Measurements from ENCODE around the gene ZWILCH.
"Not testable (repeated sequence)": the region's sequence is repeated elsewhere in the genome, so short reads cannot be mapped to it uniquely, and the experiment has no call there.

Gene ZWILCH

GRCh38 chr15:66586155-66586976, 81.2 kb downstream of the ZWILCH start:
- Histone ChIP-seq H3K9ac (ENCODE audit: low read length) (no peak overlapping the region), H3K27me3 (ENCODE audit: control insufficient read depth, insufficient read depth, low read length) (no peaks in the 10 kb centered on the region), H3K9me3 (ENCODE audit: control insufficient read depth, insufficient read depth, low read depth, low read length) (no peaks in the 10 kb centered on the region), H3K4me1 (ENCODE audit: control insufficient read depth, insufficient read depth, low read length) (peaks cover 19% of the 10 kb centered on the region), H3K27ac (ENCODE audit: low read depth, low read length) (no peak overlapping the region), H3K4me3 (ENCODE audit: low read depth, low read length) (no peak overlapping the region), H3K36me3 (ENCODE audit: control insufficient read depth, insufficient read depth, low read length) (no peaks in the 10 kb centered on the region)

- no peaks in the 10 kb centered on the region for H3K9me3 ChIP-seq (ENCODE audit: control insufficient read depth, insufficient read depth, low read depth, low read length)
- H3K27ac ChIP-seq (ENCODE audit: low read depth, low read length): no peak overlapping the region
- no peak overlapping the region for H3K9ac ChIP-seq (ENCODE audit: low read length)
- H3K27me3 ChIP-seq (ENCODE audit: control insufficient read depth, insufficient read depth, low read length): no peaks in the 10 kb centered on the region
- no peak overlapping the region for H3K4me3 ChIP-seq (ENCODE audit: low read depth, low read length)
- no peaks in the 10 kb centered on the region for H3K36me3 ChIP-seq (ENCODE audit: control insufficient read depth, insufficient read depth, low read length)
- peaks cover 19% of the 10 kb centered on the region for H3K4me1 ChIP-seq (ENCODE audit: control insufficient read depth, insufficient read depth, low read length)
Measured at GRCh38 chr15:66587020-66587419, 81.9 kb downstream of the ZWILCH start.

- Histone ChIP-seq H3K27ac (ENCODE audit: low read depth, low read length) (no peak overlapping the region), H3K4me3 (ENCODE audit: low read depth, low read length) (no peak overlapping the region), H3K9ac (ENCODE audit: low read length) (no peak overlapping the region), H3K36me3 (ENCODE audit: control insufficient read depth, insufficient read depth, low read length) (no peaks in the 10 kb centered on the region), H3K9me3 (ENCODE audit: control insufficient read depth, insufficient read depth, low read depth, low read length) (no peaks in the 10 kb centered on the region), H3K4me1 (ENCODE audit: control insufficient read depth, insufficient read depth, low read length) (peaks cover 21% of the 10 kb centered on the region), H3K27me3 (ENCODE audit: control insufficient read depth, insufficient read depth, low read length) (no peaks in the 10 kb centered on the region)
Measured at GRCh38 chr15:66587749-66588148, 82.6 kb downstream of the ZWILCH start.

DNA sequence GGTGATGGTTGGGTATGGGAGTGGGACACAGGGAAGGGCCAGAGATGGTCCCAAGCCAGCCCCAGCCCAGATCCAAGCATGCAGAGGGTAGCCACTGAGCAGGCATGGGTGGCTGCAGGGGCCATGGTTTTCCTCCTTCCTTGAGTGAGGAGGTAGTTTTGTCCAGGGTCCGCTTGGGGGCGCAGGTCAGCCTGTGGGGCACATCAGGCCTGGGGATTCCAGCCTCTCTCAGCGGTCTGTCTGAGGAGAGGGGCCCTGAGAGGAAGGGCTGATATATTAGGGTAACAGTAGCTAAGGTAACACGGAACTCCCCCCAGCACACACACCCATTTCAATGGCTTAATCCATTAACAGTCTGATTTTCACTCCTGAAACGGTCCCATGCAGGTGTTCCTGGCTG, 83.4 kb downstream of the ZWILCH start:
- Histone ChIP-seq H3K27ac (ENCODE audit: low read depth, low read length) (no peak overlapping the region), H3K9me3 (ENCODE audit: control insufficient read depth, insufficient read depth, low read depth, low read length) (no peaks in the 10 kb centered on the region), H3K9ac (ENCODE audit: low read length) (no peak overlapping the region), H3K4me3 (ENCODE audit: low read depth, low read length) (peak overlapping the region; percentile 29), H3K4me1 (ENCODE audit: control insufficient read depth, insufficient read depth, low read length) (peaks cover 29% of the 10 kb centered on the region), H3K36me3 (ENCODE audit: control insufficient read depth, insufficient read depth, low read length) (no peaks in the 10 kb centered on the region), H3K27me3 (ENCODE audit: control insufficient read depth, insufficient read depth, low read length) (no peaks in the 10 kb centered on the region)

DNA sequence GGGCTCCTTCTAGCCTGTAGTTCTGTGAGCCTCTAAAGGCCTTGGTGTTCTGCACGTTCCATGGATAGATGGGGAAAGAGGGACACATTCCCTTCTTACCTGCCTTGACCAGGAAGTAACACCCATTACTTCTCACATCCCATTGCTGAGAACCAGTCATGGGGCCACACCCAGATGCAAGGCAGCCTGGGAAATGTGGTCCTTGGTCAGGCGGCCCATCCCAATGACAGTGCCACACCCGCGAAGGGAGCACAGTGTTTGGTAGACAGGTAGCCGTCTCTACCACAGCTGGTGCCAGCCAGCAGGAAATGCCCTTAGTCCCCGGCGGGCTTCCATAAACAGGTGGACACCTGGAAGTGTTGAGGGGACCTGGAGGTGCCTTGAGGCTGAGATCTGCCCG, 83.8 kb downstream of the ZWILCH start:
- peaks cover 34% of the 10 kb centered on the region for H3K4me1 ChIP-seq (ENCODE audit: control insufficient read depth, insufficient read depth, low read length)
- H3K9me3 ChIP-seq (ENCODE audit: control insufficient read depth, insufficient read depth, low read depth, low read length): no peaks in the 10 kb centered on the region
- no peaks in the 10 kb centered on the region for H3K27me3 ChIP-seq (ENCODE audit: control insufficient read depth, insufficient read depth, low read length)
- no peak overlapping the region for H3K9ac ChIP-seq (ENCODE audit: low read length)
- H3K36me3 ChIP-seq (ENCODE audit: control insufficient read depth, insufficient read depth, low read length): no peaks in the 10 kb centered on the region
- H3K4me3 ChIP-seq (ENCODE audit: low read depth, low read length): peak overlapping the region; percentile 29
- H3K27ac ChIP-seq (ENCODE audit: low read depth, low read length): no peak overlapping the region

GRCh38 chr15:66589429-66589828, 84.3 kb downstream of the ZWILCH start:
- not testable (repeated sequence) for H3K9ac ChIP-seq (ENCODE audit: low read length); H3K27ac ChIP-seq (ENCODE audit: low read depth, low read length); H3K4me3 ChIP-seq (ENCODE audit: low read depth, low read length); H3K27me3 ChIP-seq (ENCODE audit: control insufficient read depth, insufficient read depth, low read length); H3K9me3 ChIP-seq (ENCODE audit: control insufficient read depth, insufficient read depth, low read depth, low read length); H3K36me3 ChIP-seq (ENCODE audit: control insufficient read depth, insufficient read depth, low read length)
- H3K4me1 ChIP-seq (ENCODE audit: control insufficient read depth, insufficient read depth, low read length): peaks cover 34% of the 10 kb centered on the region

- Histone ChIP-seq H3K27ac (ENCODE audit: low read depth, low read length) (no peak overlapping the region), H3K36me3 (ENCODE audit: control insufficient read depth, insufficient read depth, low read length) (no peaks in the 10 kb centered on the region), H3K9me3 (ENCODE audit: control insufficient read depth, insufficient read depth, low read depth, low read length) (no peaks in the 10 kb centered on the region), H3K4me3 (ENCODE audit: low read depth, low read length) (no peak overlapping the region), H3K9ac (ENCODE audit: low read length) (no peak overlapping the region), H3K27me3 (ENCODE audit: control insufficient read depth, insufficient read depth, low read length) (no peaks in the 10 kb centered on the region), H3K4me1 (ENCODE audit: control insufficient read depth, insufficient read depth, low read length) (peaks cover 34% of the 10 kb centered on the region)
Measured at GRCh38 chr15:66590435-66590834, 85.3 kb downstream of the ZWILCH start.

DNA sequence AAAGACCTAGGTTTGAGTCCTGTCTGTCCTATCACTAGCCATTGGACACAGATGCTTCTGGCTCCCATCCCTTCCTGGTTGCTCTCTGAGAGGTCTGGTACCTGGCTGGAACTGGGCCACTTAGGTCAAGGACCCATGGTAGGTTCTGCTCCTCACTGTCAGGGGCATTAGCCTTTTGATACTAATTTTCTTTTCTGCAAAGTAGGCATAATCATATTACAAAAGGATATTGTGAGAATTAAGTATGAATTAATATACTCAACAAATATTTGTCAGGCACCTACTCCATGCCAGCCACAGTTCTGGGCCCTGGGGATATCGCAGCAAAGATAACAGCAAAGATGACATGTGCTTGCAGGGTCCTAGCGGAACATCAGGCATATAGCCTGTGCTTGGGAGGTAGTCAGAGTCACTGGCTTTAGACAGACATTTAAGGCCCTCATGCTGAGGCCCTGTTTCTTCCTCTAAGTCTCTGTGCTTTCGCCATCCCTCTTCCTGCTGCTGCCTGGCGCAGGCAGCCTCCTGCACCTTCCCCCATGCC, 86.3 kb downstream of the ZWILCH start:
- Histone ChIP-seq H3K9me3 (ENCODE audit: control insufficient read depth, insufficient read depth, low read depth, low read length) (no peaks in the 10 kb centered on the region), H3K4me1 (ENCODE audit: control insufficient read depth, insufficient read depth, low read length) (peaks cover 31% of the 10 kb centered on the region), H3K4me3 (ENCODE audit: low read depth, low read length) (no peak overlapping the region), H3K36me3 (ENCODE audit: control insufficient read depth, insufficient read depth, low read length) (no peaks in the 10 kb centered on the region), H3K27ac (ENCODE audit: low read depth, low read length) (no peak overlapping the region), H3K27me3 (ENCODE audit: control insufficient read depth, insufficient read depth, low read length) (no peaks in the 10 kb centered on the region), H3K9ac (ENCODE audit: low read length) (no peak overlapping the region)

DNA sequence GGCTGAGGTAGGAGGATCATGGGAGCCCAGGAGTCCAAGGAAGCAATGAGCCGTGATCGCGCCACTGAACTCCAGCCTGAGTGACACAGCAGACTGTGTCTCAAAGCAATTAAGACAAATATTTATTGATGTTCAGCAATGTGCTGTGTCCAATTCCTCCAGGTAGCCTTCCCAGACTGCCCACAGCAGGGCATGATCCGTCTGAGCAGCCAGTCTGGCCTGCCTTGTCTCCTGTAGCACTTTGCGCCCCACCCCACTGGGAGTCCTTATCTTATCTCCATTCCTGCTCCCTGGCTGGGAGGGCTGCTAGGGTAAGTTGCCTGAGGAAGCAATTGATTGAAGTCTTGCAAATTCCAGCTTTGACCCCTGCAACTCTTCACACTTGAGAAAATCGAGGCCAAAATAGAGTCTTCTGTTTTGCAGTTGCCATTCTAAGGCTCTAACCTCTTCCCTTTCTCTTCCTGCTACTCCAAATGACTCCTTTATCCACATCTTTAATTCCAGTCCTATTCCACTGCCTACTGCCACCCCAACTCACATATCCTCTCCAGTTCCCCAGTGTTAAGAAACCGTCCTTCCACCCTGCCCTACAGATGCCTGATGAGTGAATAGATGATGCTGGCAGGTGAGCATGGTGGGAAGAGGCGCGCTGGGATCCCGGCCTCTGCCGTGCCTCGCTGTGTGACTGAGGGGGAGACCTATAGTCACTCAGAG, 87.5 kb downstream of the ZWILCH start:
- H3K36me3 ChIP-seq (ENCODE audit: control insufficient read depth, insufficient read depth, low read length): no peaks in the 10 kb centered on the region
- H3K27ac ChIP-seq (ENCODE audit: low read depth, low read length): no peak overlapping the region
- H3K4me1 ChIP-seq (ENCODE audit: control insufficient read depth, insufficient read depth, low read length): peaks cover 27% of the 10 kb centered on the region
- H3K27me3 ChIP-seq (ENCODE audit: control insufficient read depth, insufficient read depth, low read length): no peaks in the 10 kb centered on the region
- H3K9ac ChIP-seq (ENCODE audit: low read length): no peak overlapping the region
- no peaks in the 10 kb centered on the region for H3K9me3 ChIP-seq (ENCODE audit: control insufficient read depth, insufficient read depth, low read depth, low read length)
- H3K4me3 ChIP-seq (ENCODE audit: low read depth, low read length): no peak overlapping the region

GRCh38 chr15:66593219-66593780, 88.2 kb downstream of the ZWILCH start:
- peaks cover 20% of the 10 kb centered on the region for H3K4me1 ChIP-seq (ENCODE audit: control insufficient read depth, insufficient read depth, low read length)
- no peak overlapping the region for H3K9ac ChIP-seq (ENCODE audit: low read length)
- H3K27me3 ChIP-seq (ENCODE audit: control insufficient read depth, insufficient read depth, low read length): no peaks in the 10 kb centered on the region
- H3K9me3 ChIP-seq (ENCODE audit: control insufficient read depth, insufficient read depth, low read depth, low read length): no peaks in the 10 kb centered on the region
- H3K27ac ChIP-seq (ENCODE audit: low read depth, low read length): no peak overlapping the region
- H3K4me3 ChIP-seq (ENCODE audit: low read depth, low read length): no peak overlapping the region
- no peaks in the 10 kb centered on the region for H3K36me3 ChIP-seq (ENCODE audit: control insufficient read depth, insufficient read depth, low read length)

DNA sequence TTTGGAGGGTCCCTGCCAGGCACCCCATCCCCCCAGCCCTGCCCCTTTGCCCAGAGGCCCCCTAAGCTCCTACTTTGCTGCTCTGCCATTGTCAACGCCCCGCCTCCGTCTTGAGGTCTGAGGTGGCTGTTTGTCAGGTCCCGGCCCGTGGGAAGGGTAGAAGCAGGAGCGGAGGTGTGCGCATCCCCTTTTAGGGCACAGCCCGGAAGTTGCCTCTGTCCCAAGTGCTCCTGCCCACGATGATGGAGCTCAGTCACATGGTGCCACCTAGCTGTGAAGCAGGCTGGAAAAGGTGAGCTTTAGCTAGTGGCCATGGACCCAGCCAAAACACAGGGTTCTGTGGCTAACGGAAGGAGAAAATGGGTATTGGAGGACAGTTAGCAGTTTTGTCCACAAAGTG, 89.2 kb downstream of the ZWILCH start:
- Histone ChIP-seq H3K27me3 (ENCODE audit: control insufficient read depth, insufficient read depth, low read length) (no peaks in the 10 kb centered on the region), H3K4me3 (ENCODE audit: low read depth, low read length) (no peak overlapping the region), H3K27ac (ENCODE audit: low read depth, low read length) (no peak overlapping the region), H3K4me1 (ENCODE audit: control insufficient read depth, insufficient read depth, low read length) (peaks cover 14% of the 10 kb centered on the region; the same call in 1 of the 2 replicates), H3K9ac (ENCODE audit: low read length) (no peak overlapping the region), H3K9me3 (ENCODE audit: control insufficient read depth, insufficient read depth, low read depth, low read length) (no peaks in the 10 kb centered on the region), H3K36me3 (ENCODE audit: control insufficient read depth, insufficient read depth, low read length) (no peaks in the 10 kb centered on the region)
